ENCODE measurements around the gene KRT36. TPM values are rescaled to one million over a fixed set of nuclear protein-coding genes. Genes with fewer than 3 reads are reported as not detected.

The KRT36 gene
- total RNA-seq, 1 donor from 2014 or later, result not detected

- Mint-ChIP-seq H3K27me3 (ENCODE audit: low read depth) (peaks cover 31% of the 10 kb centered on the region), H3K9me3 (no peaks in the 10 kb centered on the region), H3K4me1 (no peaks in the 10 kb centered on the region), H3K27ac (ENCODE audit: unreplicated experiment) (no peak overlapping the region), H3K4me3 (no peak overlapping the region), H3K36me3 (ENCODE audit: low read depth) (no peaks in the 10 kb centered on the region)
- no peak for DNase-seq (ENCODE audit: low read depth, low spot score)
- TF ChIP-seq, protein P1, sequence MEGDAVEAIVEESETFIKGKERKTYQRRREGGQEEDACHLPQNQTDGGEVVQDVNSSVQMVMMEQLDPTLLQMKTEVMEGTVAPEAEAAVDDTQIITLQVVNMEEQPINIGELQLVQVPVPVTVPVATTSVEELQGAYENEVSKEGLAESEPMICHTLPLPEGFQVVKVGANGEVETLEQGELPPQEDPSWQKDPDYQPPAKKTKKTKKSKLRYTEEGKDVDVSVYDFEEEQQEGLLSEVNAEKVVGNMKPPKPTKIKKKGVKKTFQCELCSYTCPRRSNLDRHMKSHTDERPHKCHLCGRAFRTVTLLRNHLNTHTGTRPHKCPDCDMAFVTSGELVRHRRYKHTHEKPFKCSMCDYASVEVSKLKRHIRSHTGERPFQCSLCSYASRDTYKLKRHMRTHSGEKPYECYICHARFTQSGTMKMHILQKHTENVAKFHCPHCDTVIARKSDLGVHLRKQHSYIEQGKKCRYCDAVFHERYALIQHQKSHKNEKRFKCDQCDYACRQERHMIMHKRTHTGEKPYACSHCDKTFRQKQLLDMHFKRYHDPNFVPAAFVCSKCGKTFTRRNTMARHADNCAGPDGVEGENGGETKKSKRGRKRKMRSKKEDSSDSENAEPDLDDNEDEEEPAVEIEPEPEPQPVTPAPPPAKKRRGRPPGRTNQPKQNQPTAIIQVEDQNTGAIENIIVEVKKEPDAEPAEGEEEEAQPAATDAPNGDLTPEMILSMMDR (conservative IDR thresholded peaks at IDR 0.05), result no peak
Measured at GRCh38 chr17:41521574-41522261, 32.0 kb upstream of the KRT36 start.

GRCh38 chr17:41520821-41521521 is 31.3 kb upstream of the KRT36 start:
- DNase-seq (ENCODE audit: low read depth, low spot score), result no peak
- H3K9me3 Mint-ChIP-seq, result no peaks in the 10 kb centered on the region
- no peaks in the 10 kb centered on the region for H3K36me3 Mint-ChIP-seq (ENCODE audit: low read depth)
- TF ChIP-seq, protein P1 (conservative IDR thresholded peaks at IDR 0.05), result no peak
- no peaks in the 10 kb centered on the region for H3K4me1 Mint-ChIP-seq
- no peak overlapping the region for H3K4me3 Mint-ChIP-seq
- no peak overlapping the region for H3K27ac Mint-ChIP-seq (ENCODE audit: unreplicated experiment)
- peaks cover 23% of the 10 kb centered on the region for H3K27me3 Mint-ChIP-seq (ENCODE audit: low read depth)

- no peaks in the 10 kb centered on the region for H3K4me1 Mint-ChIP-seq
Measured at GRCh38 chr17:41519501-41520224, 30.0 kb upstream of the KRT36 start.

GRCh38 chr17:41518789-41519449 is 29.2 kb upstream of the KRT36 start, which contains the start of gene KRT15:
KRT15 (minus strand) TSS chr17:41518890; CDS start chr17:41518827, 63 bp downstream.
- Mint-ChIP-seq H3K9me3 (no peaks in the 10 kb centered on the region), H3K27ac (ENCODE audit: unreplicated experiment) (no peak within 1 kb of the TSS), H3K4me1 (no peaks in the 10 kb centered on the region), H3K27me3 (ENCODE audit: low read depth) (peaks cover 5% of the 10 kb centered on the region), H3K36me3 (ENCODE audit: low read depth) (no peaks in the 10 kb centered on the region), H3K4me3 (no peak within 1 kb of the TSS)
- DNase-seq (ENCODE audit: low read depth, low spot score), result no peak
- TF ChIP-seq, protein P1 (conservative IDR thresholded peaks at IDR 0.05), result no peak

More at GRCh38 chr17:41519501-41520224, 30.0 kb upstream of the KRT36 start:
- Mint-ChIP-seq H3K9me3 (no peaks in the 10 kb centered on the region), H3K36me3 (ENCODE audit: low read depth) (no peaks in the 10 kb centered on the region), H3K4me3 (no peak overlapping the region), H3K27ac (ENCODE audit: unreplicated experiment) (no peak overlapping the region), H3K27me3 (ENCODE audit: low read depth) (peaks cover 11% of the 10 kb centered on the region)
- no peak for DNase-seq (ENCODE audit: low read depth, low spot score)
- TF ChIP-seq, protein P1 (conservative IDR thresholded peaks at IDR 0.05), result no peak

- Mint-ChIP-seq H3K27me3 (ENCODE audit: low read depth) (peaks cover 5% of the 10 kb centered on the region), H3K4me1 (no peaks in the 10 kb centered on the region), H3K4me3 (no peak overlapping the region), H3K9me3 (no peaks in the 10 kb centered on the region), H3K27ac (ENCODE audit: unreplicated experiment) (no peak overlapping the region), H3K36me3 (ENCODE audit: low read depth) (no peaks in the 10 kb centered on the region)
- TF ChIP-seq, protein P1 (conservative IDR thresholded peaks at IDR 0.05), result no peak
- no peak for DNase-seq (ENCODE audit: low read depth, low spot score)
Measured at GRCh38 chr17:41518031-41518430, 28.3 kb upstream of the KRT36 start.

Measured in neural crest cell (in vitro differentiated cells).